K562 (cell line): ENCODE measurements around the gene ANKS1B.

ENCODE experiments used
- CTCF ChIP-seq, 3 experiments: IDR thresholded peaks in 2 of 3; conservative IDR thresholded peaks in 1 of 3; 2 replicates each; pipeline ENCODE4 v1.5.1; 2011 to 2012; ENCODE audit warnings: low read length in 3 of 3, mild to moderate bottlenecking in 3 of 3, control low read depth in 2 of 3, improper control_type of control experiment in 1 of 3, inconsistent platforms in 1 of 3, low read depth in 1 of 3, mixed read lengths in 1 of 3, moderate library complexity in 1 of 3; ENCODE audit not compliant: insufficient read depth in 2 of 3
- ESRRA ChIP-seq: fragments of 450-650 bp; IDR thresholded peaks from 2 replicates; pipeline ENCODE4 v1.6.1; 2014; ENCODE audit warnings: low read depth, mild to moderate bottlenecking, moderate library complexity, borderline replicate concordance
- EZH2 ChIP-seq: IDR thresholded peaks from 2 replicates; pipeline ENCODE4 v1.6.1; 2012; ENCODE audit warnings: low read depth, mild to moderate bottlenecking, inconsistent platforms, low read length, borderline replicate concordance
- USF2 ChIP-seq: sonication (generic); formaldehyde crosslinking; IDR thresholded peaks from 2 replicates; pipeline ENCODE4 v1.5.0; 2020; ENCODE audit warnings: missing genetic modification reagents

- no peak for TF ChIP-seq CTCF (IDR thresholded peaks at IDR 0.05 in 2 of 3, conservative IDR thresholded peaks at IDR 0.05 in 1 of 3; ENCODE audit: insufficient read depth in 2 of 3, low read depth in 1 of 3, low read length in 3 of 3)
- no peak for TF ChIP-seq ESRRA
- TF ChIP-seq USF2, result no peak
- no peak for TF ChIP-seq EZH2
These were observed 783.9 kb downstream of the ANKS1B start for GRCh38 chr12:99200711-99201384.
